Osteocyte (in vitro differentiated cells): ENCODE measurements around the gene AMBRA1. TPM values are rescaled to one million over a fixed set of nuclear protein-coding genes. Genes with fewer than 3 reads are reported as not detected.

Experiments
- DNase-seq: peaks from one replicate; pipeline ENCODE4 v3.0.0; 2021; ENCODE audit warnings: mixed read lengths; ENCODE audit not compliant: unreplicated experiment; ENCODE audit errors: extremely low spot score
- H3K27ac Mint-ChIP-seq: one replicate; pipeline ENCODE4 v1.8.0; 2021; ENCODE audit warnings: mild to moderate bottlenecking, mixed read lengths; ENCODE audit not compliant: unreplicated experiment
- H3K27me3 Mint-ChIP-seq: one replicate; pipeline ENCODE4 v1.8.0; 2021; ENCODE audit warnings: mixed read lengths; ENCODE audit not compliant: unreplicated experiment
- H3K36me3 Mint-ChIP-seq: one replicate; pipeline ENCODE4 v1.8.0; 2021; ENCODE audit warnings: mixed read lengths; ENCODE audit not compliant: unreplicated experiment
- H3K4me1 Mint-ChIP-seq: one replicate; pipeline ENCODE4 v1.8.0; 2021; ENCODE audit warnings: mixed read lengths; ENCODE audit not compliant: unreplicated experiment
- H3K4me3 Mint-ChIP-seq: one replicate; pipeline ENCODE4 v1.8.0; 2021; ENCODE audit warnings: mild to moderate bottlenecking, moderate library complexity, mixed read lengths; ENCODE audit not compliant: unreplicated experiment
- H3K9me3 Mint-ChIP-seq: one replicate; pipeline ENCODE4 v1.8.0; 2021; ENCODE audit warnings: mixed read lengths; ENCODE audit not compliant: unreplicated experiment
- total RNA-seq: library from RNA; stranded (reverse); gene quantifications from 2 replicates; pipeline ENCODE4 v1.2.1, GENCODE V29; 2021
- TF ChIP-seq, protein P1 (sequence below): fragments of 200-600 bp; sonication (generic); IDR thresholded peaks from 2 replicates; pipeline ENCODE4 v1.5.0; 2021; ENCODE audit warnings: antibody characterized with exemption, mild to moderate bottlenecking, moderate library complexity

Gene AMBRA1
- total RNA-seq, 1 donor from 2014 or later, result 32.1 TPM

DNA sequence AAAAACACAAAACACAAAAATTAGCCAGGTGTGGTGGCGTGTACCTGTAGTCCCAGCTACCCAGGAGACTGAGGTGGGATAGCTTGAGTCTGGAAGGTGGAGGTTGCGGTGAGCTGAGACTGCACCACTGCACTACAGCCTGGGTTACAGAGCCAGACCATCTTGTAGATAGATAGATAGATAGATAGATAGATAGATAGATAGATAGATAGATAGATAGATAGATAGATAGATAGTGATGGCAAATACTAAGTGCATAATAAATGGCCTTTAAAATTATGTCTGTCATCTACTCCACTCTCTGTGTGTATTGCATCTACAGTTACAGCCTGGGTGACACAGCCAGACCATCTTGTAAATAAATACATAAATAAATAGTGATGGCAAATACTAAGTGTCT is 146.3 kb downstream of the AMBRA1 start:
- no peaks in the 10 kb centered on the region for H3K27me3 Mint-ChIP-seq
- no peak overlapping the region for H3K4me3 Mint-ChIP-seq
- peaks cover 34% of the 10 kb centered on the region for H3K4me1 Mint-ChIP-seq
- no peak overlapping the region for H3K27ac Mint-ChIP-seq
- peaks cover 7% of the 10 kb centered on the region for H3K36me3 Mint-ChIP-seq
- no peak for DNase-seq
- H3K9me3 Mint-ChIP-seq, result no peaks in the 10 kb centered on the region
- TF ChIP-seq, protein P1, sequence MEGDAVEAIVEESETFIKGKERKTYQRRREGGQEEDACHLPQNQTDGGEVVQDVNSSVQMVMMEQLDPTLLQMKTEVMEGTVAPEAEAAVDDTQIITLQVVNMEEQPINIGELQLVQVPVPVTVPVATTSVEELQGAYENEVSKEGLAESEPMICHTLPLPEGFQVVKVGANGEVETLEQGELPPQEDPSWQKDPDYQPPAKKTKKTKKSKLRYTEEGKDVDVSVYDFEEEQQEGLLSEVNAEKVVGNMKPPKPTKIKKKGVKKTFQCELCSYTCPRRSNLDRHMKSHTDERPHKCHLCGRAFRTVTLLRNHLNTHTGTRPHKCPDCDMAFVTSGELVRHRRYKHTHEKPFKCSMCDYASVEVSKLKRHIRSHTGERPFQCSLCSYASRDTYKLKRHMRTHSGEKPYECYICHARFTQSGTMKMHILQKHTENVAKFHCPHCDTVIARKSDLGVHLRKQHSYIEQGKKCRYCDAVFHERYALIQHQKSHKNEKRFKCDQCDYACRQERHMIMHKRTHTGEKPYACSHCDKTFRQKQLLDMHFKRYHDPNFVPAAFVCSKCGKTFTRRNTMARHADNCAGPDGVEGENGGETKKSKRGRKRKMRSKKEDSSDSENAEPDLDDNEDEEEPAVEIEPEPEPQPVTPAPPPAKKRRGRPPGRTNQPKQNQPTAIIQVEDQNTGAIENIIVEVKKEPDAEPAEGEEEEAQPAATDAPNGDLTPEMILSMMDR, result no peak

DNA sequence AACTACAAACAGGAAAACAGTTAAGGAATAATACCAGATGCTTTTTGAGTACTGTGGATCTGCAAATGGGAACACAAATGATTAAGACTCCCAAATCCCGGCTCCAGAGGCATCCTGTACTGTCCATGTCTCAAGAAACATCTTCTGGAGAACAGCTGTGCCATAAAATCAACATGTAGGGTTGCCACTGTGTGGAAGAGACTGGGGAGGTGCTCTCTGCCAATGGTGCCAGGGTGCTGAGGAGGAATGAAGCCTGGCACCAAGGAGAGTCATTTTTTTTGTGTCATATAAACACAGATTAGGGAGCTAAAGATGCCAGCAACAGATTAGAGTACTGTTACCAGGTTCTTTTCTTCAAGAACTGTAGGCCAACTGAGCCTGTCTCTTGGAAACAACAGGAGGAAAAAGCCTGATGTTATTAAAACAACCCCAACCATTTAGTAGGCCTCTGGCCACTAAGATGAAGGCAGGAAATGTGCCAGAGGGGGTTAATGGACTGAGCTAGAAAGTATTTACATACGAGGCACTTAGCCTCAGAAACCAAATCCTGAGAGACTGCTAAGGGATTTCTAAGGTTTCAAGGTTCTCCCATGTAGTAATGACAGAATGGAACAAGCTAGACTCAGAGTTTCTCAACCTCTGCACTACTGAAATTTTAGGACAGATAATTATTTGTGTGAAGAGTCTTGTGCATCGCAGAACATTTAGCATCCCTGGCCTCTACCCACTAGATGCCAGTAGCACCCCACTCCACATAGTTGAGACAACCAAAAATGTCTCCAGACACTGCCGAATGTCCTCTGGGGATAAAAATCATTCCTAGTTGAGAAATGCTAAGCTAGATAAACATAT is 147.7 kb downstream of the AMBRA1 start:
- no peak for DNase-seq
- Mint-ChIP-seq H3K36me3 (peaks cover 10% of the 10 kb centered on the region), H3K27me3 (no peaks in the 10 kb centered on the region), H3K9me3 (no peaks in the 10 kb centered on the region), H3K27ac (peak overlapping the region; percentile 82), H3K4me3 (no peak overlapping the region), H3K4me1 (peaks cover 26% of the 10 kb centered on the region)
- TF ChIP-seq, protein P1, result peak; percentile 54

DNA sequence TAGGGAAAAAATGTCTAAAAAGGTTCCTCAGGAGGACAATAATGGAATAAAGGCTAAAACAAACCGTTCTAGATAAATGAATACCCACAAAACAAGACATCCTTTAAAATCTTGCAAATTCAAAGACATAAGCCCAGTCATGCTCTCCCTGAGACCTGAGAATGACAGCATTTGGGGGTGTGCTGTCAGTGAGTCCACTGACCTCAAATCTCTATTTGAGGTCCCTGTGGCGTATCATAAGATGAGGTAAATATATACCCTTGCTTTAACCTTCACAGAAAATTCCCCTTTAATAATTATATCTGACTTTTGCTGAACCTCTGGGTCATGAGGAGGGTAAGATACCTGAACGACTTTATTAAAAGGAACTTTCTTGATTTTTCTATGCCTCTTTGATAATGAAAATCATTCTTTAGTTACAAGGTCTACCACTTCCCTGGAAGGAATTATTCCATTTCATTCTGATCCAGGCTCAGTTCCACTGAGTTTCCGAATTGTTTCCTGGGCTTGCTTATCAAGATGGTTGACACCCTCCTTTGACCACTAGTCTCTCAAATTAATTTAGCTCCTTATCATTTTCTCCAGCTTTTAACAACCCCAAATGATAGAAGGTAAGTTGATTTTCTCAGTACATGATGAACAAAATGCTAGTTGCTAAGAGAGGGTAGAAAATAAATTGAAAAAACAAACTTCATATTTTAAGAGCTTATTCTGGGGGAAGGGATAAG is 148.5 kb downstream of the AMBRA1 start:
- peaks cover 19% of the 10 kb centered on the region for H3K4me1 Mint-ChIP-seq

DNA sequence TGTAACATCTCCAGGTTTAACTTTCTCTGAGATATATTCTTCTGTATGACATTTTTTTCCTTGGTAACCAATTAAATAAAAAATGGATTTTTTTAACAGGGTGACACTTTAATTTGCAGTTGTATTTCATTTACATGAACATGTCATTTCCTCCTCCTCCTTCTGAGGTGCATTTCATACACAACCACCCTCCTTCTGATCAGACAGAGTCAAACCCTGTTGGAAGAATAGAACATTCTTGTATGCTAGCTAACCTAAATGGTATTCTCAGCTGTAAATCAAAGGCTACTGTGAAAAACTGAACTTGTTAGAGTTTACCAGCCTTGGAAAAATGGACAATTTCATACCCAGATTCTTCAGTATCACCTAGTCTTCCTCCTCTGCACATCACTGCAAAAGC is 149.5 kb downstream of the AMBRA1 start:
- Mint-ChIP-seq H3K4me1 (peaks cover 17% of the 10 kb centered on the region), H3K36me3 (peaks cover 13% of the 10 kb centered on the region), H3K27ac (no peak overlapping the region), H3K4me3 (no peak overlapping the region), H3K27me3 (no peaks in the 10 kb centered on the region), H3K9me3 (no peaks in the 10 kb centered on the region)
- TF ChIP-seq, protein P1, result no peak
- no peak for DNase-seq

More for the DNA sequence above, 148.5 kb downstream of the AMBRA1 start:
- Mint-ChIP-seq H3K4me3 (no peak overlapping the region), H3K36me3 (peaks cover 13% of the 10 kb centered on the region), H3K9me3 (no peaks in the 10 kb centered on the region), H3K27me3 (no peaks in the 10 kb centered on the region), H3K27ac (peak overlapping the region; percentile 82)
- no peak for DNase-seq
- TF ChIP-seq, protein P1, result no peak

DNA sequence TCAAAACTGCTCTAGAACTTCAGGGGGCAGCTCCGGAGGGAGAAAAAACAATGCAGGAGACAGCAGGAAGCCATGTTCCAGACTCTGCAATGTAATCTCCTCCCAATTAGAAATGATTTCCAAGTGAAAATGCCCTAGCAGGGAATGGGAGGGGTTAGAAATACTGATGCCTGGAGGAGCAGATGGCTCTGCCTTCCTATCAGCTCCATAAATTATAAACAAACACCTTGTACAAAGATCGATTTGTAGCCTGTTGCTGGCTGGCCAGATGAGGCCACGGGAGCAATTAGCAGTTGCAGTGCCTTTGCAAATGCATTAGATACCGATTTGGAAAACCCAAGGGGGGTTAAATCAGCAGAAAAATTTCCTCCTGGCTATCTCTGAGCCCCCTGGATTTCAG is 155.6 kb downstream of the AMBRA1 start:
- TF ChIP-seq, protein P1, result no peak
- no peak for DNase-seq
- Mint-ChIP-seq H3K4me3 (no peak overlapping the region), H3K4me1 (no peaks in the 10 kb centered on the region), H3K27me3 (no peaks in the 10 kb centered on the region), H3K9me3 (no peaks in the 10 kb centered on the region), H3K27ac (no peak overlapping the region), H3K36me3 (peaks cover 18% of the 10 kb centered on the region)
